ENCODE results near the gene PPP3CA.
A peak's percentile ranks its signal among the peaks of the same experiment; 100 is the strongest.
"Not testable (repeated sequence)": the region's sequence is repeated elsewhere in the genome, so short reads cannot be mapped to it uniquely, and the experiment has no call there.

The PPP3CA gene

DNA sequence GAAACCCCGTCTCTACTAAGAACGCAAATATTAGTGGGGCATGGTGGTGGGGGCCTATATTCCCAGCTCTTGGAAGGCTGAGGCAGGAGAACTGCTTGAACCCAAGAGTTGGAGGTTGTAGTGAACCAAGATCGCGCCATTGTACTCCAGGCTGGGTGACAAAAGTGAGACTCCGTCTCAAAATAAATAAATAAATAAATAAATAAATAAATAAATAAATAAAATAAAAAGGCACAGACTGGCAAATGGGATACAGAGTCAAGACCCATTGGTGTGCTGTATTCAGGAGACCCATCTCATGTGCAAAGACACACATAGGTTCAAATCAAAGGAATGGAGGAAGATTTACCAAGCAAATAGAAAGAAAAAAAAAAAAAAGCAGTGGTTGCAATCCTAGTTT lies 216.3 kb downstream of the PPP3CA start:
- DNase-seq, result not testable (repeated sequence)

DNA sequence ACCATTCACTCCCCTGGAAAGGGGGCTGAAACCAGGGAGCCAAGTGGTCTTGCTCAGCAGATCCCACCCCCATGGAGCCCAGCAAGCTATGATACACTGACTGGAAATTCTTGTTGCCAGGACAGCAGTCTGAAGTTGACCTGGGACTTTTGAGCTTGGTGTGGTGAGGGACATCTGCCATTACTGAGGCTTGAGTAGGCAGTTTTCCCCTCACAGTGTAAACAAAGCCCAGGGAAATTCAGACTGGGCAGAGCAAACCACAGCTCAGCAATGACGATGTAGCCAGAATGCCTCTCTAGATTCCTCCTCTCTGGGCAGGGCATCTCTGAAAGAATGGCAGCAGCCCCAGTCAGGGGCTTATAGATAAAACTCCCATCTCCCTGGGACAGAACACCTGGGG lies 218.4 kb downstream of the PPP3CA start:
- not testable (repeated sequence) for DNase-seq

DNA sequence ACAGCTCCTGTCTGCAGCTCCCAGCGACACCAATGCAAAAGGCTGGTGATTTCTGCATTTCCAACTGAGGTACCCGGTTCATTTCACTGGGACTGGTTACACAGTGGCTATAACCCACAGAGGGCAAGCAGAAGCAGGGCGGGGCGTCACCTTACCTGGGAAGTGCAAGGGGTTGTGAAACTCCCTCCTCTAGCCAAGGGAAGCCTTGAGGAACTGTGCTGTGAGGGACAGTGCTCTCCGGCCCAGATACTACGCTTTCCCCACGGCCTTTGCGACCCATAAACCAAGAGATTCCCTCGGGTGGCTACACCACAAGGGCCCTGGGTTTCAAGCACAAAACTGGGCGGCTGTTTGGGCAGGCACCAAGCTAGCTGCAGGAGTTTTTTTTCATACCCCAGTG lies 218.9 kb downstream of the PPP3CA start:
- no peak for DNase-seq

DNA sequence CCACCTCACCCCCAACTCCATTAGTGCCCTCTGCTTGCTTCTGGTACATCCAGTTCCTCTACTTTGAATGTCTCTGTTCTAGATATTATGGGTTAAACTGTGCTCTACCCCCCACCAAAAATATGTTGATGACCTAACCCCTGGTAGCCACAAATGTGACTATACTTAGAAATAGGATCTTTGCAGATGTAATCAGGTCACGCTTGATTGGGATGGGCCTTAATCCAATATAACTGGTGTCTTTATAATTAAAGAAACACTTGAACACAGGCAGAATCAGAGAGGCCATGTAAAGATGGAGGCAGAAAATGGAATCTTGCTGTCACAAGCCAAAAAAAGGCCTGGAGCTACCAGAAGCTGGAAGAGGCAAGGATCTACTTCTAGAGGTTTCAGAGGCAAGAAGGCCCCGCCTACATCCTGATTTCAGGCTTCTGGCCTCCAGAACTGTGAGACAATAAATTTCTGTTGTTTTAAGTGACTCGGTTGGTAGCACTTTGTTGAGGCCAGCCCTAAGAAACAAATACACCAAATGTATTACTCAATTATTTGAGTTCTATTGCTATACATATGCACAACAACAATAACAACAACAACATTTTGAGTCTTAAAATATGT lies 220.0 kb downstream of the PPP3CA start:
- no peak for DNase-seq

DNA sequence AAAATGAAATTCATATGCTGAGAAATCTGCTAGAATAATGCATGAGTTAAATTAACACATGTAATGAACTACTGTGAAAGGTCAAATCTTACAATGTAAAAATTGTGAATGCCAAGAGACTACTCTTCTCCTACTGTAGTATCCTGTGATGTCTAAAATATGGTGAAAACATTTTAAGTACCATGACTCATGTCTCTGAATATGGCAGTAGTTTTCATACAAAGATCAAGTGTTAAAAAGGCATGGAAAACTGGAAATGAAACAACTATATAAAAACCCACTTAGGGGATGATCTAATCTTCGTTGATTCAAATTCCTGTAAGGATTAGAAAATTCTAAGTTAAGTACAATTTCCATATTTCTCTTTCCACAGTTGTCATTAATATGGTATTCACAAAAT lies 221.3 kb downstream of the PPP3CA start:
- no peak for DNase-seq

DNA sequence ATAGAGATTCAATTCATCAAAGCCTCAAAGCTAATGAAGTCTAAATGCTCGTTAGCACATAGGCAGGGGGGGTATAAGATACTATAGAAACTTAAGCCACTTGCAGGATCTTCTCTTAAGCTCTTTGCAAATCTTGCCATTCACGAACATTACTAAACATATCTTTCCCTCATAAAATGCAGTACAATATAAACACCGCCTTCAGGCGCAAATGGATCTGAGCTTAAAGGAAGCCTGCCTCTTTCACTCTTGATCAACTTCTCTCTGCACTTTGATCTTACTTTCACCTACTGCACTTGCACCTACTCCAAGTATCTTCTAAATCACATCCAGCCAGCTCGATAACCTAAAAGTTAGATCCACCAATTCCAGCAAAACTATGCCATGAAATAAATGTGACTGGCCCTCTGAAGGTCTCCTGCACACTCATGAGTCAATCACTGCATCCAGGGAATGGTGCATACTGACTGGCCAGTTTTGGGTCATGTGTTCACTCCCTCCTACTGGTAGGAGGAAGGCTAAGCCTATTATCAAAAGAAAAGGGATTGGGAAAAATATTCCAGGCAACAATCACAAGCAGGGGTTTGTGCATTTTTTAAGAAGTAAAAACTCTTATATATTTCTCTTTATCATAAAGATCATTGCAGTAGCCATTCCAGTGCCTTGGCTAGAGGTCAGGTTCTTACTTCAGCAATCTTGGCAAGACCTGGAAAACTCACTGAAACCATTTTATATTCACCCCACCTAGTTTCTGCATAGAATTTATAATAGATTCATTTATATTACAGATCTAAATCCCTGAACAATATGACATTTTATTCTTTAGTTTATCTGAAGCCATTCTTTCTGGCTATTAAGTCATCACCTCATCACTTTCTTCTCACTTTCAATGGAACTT lies 222.0 kb downstream of the PPP3CA start:
- no peak for DNase-seq

DNA sequence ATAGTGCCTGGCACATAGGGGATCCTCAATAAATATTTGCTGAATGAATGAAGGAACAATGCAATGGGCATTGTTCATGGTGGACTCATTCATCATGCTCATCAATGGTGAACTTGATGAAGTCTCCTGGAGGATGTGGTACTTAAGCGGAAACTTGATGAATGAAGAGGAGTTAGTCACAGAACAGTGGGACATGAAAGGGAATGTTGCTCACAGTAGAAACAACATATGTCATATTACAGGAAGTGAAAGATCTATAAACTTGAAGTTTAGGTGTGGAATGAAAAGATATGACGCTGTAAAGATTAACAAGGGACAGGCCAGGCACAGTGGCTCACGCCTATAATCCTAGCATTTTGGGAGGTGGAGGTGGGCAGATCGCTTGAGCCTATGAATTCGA lies 224.1 kb downstream of the PPP3CA start:
- DNase-seq, result no peak

DNA sequence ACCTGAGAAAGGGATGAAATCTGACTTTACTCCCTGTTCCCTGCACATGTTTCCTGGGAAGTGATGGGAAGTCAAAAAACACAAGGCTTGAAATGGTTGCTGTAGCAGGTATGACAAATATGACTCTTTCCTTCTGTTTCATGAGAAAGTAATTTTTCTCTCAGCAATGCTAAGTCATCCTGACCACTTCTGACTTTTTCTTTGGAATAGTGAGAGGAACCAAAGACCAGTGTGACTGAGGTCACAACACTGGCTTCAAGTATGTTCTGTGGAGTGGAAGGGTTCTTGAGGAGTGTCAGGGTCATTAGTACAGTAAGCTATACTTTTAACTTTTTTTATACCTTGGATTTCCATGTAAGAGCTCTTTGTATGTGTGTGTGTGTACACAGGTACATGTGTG lies 225.3 kb downstream of the PPP3CA start:
- DNase-seq, result no peak

DNA sequence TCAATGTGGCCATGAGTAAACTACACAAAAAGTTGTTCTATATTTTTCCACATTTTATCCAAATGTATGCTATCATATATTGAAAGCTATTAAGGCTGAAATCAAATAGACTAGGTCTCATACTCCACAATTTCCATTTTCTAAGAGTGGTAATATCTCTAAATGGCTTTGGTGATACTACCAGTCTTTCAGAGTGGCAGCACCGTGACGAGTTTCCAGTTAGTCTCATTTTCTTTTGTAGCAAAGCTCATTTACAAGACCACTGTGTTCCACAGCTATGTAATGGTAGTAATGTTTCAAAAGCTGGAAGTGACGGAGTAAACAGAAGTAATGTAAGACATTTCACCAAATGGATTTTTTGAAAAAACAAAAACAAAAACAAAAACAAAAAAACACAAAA lies 228.2 kb downstream of the PPP3CA start:
- no peak for DNase-seq

DNA sequence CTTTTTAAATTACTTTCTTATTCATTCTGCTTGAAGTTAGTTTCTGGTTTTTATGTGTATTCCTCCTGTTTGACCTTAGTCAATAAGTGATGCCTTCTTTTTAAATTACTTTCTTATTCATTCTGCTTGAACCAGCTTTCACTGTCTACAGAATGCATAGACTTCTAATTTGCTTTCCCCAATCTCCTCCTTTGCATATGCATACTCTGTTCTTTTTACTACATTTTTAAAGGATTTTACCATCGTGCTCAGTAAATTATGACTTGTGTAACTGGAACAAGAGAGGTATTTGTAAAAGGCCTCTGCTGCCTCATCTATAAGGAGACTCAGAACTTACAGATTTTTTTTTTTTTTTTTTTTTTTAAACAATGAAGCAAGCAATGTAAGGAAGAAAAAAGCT lies 228.7 kb downstream of the PPP3CA start:
- DNase-seq, result no peak

DNA sequence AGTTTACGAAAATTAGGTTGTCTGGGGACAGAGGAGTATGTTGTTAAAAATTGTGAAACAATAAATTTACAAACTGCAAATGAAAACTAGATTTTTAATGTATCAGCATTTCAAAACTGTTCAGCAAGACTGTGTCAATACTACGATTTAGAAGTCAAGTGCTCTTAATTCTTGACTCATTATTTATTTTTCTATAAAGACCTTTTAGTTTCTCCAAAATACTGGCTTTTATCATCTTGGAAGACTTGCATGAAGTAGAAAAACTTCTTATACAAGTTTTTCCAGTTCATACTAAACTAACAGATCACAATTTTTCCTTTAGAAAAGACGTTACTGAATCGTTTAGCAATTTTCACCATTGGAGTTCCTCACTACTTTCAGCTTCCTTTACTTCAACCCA lies 231.4 kb downstream of the PPP3CA start:
- no peak for DNase-seq

DNA sequence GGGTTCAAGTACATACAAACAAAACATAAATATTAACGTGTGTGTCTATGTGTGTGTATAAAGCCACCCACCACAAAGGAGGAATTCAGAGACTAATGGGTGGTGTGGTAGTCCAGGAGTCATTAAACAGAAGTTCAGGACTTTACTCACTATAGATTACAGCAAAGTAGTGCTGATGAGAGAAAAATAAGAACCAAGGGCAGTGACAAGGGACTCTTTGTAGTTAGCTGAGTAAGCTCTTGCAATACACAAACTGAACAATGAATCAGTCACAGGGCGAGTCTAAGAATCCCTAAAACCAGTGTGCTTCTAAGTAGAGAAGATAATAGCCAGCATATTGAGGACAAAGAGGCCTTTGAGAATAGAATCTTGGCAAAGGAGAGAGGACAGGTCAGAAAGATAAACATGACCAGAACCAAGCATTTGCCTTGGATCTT lies 232.4 kb downstream of the PPP3CA start:
- no peak for DNase-seq

DNA sequence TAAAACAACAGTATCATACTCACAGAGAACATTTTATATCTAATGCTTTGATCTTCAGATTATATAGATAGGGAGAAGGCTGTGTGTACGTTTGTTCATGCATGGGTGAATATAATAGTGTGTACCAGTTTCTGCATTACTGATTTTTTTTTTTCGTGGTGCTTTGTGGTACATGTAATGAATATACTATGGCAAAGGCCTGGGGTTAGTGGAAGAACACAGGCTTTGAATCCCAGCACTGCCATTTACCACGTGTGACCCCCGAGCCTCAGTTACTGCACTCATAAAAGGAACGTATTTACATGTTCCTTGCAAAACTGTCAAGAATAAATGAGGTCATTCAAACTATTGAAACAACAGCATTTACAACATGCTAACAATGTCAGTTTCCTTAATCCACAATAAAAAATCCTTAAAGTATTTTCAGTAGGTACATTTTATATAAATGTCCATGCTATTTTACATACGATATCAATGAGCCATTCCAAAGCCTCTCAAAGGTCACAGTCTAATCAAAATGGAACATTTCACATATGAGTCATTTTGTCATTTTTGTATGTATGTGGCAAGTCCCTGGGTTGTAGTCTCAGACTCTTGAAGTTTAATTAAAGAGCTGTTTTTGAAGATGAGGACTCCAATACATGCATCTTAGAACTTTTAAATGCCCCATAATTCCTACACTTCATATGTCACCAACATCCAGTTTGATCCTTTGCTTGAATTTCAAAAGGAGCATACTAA lies 242.8 kb downstream of the PPP3CA start:
- DNase-seq, result no peak

DNA sequence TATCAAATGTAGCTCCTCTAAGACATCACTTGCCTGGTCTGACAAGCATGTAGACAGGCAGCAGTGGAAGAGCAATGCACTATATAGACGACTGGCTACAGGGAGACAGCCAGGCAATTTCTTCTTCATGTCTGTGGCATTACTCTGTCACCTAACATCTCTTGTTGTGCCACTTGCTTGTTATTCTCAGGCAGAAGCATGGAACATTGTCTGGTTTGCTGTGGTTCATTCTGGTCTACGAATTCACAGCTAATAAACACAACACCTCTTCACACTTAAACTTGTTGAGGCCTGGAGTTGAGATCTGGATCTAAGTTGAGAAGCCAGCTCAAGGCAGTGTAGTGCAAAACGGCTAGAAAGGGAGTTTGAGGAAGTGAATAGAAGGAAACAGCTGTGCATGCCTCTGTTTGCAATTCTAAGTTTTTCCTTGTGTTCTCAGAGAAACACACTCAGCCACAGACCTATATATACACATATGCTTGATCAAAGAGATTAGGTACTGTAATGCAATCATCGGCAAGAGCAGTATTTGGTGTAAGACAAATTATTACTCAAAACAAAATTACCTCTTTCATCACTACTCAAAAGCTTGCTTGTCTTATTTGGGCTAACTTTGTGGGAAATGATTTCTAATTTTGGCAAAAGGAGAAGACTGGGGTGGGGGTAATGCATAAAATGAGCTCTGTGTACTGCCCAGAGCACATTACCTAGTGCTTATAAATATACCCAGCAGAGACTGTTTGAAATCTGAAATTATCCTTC lies 243.8 kb downstream of the PPP3CA start:
- DNase-seq, result peak in 1 of 2 donors; percentile 17

DNA sequence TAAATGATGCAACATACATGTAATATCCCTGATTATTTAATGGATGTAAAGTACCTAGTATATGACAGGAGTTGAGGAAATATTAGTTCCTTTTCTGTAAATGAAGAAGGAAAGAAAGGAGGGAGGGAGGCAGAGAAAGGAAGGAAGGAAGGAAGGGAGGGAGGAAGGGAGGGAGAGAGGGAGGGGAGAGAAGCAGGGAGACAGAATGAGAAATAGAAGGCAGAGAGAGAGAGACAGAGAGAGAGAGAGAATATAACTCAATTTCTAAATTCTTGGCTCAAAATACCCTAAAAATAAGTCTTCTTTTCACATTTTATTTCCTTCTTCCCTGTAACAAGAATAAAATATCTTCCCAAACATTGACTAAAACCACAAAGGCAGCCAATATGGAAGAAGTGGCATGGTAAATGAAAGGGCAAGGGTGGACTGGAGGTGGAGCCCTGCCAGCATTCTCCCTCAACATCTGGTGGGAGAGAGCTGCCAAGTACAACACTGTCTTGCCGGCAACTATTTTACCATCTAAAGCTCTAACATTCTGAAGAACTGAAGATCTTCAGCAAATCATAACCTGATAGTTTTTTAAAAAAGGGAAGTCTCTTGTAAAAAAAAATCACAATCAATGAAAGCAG lies 245.1 kb downstream of the PPP3CA start:
- DNase-seq, result no peak

DNA sequence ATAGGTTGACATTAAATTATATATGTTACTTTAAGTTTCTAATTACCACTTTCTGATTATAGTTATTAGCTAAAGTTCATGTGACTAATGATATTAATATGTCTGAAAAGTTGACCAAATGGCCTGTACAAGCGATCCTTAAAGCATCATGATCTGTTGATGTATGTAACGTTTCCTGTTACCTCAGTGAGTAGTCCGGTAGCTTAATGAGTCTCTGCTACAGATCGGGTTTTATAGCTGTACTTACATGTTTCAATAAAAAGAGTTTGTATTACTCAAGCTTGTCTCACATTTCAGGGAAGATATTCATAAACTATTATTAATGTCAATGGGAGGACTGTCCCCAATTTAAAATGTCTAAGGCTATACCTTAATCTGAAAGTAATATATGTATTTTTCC lies 246.3 kb downstream of the PPP3CA start:
- DNase-seq, result no peak

DNA sequence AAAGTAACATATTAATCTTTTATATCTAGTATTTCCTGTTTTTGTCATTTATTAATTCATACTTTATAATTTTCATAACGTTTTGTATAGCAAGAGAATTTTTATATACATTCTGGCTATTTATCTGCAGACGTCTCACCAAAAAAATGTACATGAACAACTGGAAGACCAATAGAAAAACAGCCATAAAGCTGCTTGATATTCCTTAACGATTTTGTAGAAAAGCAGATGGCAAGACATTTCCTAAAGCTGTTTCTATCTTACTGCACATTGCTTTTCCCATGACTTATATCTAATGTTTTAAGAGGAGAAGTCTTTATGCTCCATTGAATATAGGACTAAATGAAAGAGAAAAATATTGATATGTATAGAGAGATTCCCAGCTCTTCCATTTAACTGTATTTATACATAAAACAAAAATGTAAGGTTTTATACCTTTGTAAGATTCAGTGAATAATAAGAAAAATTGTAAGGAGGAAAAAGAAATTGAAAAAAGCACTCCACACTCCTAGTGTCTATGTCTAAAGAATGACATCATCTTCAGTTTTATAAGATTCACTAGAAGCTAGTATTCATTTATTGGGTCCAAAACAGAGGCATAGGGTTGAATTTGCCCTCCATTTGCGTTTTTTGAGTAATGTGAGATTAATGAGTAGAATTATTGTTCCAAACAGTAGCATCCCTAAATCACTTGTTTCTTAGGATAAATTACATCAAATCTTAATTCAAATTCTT lies 248.5 kb downstream of the PPP3CA start:
- DNase-seq, result no peak

DNA sequence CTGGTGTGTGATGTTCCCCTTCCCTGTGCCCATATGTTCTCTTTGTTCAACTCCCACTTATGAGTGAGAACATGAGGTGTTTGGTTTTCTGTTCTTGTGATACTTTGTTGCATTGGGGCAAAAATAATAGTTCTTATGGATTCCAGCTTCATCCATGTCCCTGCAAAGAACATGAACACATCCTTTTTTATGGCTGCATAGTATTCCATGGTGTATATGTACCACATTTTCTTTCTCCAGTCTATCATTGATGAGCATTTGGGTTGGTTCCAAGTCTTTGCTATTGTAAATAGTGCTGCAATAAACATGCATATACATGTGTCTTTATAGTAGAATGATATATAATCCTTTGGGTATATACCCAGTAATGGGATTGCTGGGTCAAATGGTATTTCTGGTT lies 254.7 kb downstream of the PPP3CA start:
- not testable (repeated sequence) for DNase-seq

DNA sequence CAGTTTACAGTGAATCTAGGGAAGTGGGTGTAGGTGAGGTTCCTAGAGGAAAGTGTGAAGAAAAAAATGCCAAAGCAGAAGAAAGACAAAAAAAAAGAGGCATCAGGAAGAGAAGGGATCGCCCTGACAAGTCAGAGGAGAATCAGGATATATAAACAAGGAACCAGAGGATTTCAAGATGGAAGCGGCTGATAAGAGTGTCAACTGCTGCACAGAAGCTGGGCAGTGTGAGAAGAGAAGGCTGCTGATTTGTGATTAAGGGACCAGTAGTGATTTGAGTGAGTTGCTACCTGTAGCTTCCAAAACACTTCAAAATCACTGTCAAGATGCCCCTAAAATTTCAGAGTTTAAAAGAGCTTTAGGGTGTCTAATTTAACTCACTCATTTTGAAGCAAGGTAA lies 258.2 kb downstream of the PPP3CA start:
- DNase-seq, result no peak

DNA sequence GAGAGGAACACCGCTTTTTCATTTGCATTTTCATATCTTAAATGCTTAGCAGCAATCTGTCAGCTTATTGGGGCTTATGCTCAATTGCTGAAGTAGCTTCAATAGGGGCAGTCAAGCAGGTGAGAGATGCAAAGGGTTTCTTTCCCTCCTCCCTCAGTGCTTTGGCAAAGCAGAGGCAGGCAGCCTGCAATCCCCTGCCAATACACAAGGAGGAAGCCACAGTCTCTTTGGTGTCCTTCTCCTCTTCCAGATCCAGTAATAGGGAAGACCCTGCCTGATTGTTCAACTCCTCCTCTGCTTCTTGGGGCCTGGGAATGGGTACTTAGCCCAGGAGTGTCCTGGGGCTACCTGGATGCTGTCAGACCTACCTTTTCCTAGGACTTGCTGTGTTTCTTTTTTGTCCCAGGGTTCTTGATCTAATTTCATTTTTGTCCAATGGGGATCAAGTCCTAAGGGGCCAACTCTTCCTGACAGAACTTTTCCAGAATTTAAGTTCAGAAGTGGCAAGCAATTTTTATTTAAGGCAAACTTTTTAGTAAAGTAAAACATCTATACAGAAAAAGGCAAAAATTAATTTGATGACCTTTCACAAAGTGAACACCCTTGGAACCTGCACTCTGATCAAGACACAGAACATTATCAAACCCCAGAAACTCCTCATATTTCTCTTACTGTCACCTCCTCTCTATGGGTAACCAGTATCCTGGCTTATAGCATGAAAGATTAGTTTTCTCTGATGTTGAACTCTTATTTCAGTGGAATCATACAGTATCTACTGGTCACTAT lies 260.3 kb downstream of the PPP3CA start:
- no peak for DNase-seq

DNA sequence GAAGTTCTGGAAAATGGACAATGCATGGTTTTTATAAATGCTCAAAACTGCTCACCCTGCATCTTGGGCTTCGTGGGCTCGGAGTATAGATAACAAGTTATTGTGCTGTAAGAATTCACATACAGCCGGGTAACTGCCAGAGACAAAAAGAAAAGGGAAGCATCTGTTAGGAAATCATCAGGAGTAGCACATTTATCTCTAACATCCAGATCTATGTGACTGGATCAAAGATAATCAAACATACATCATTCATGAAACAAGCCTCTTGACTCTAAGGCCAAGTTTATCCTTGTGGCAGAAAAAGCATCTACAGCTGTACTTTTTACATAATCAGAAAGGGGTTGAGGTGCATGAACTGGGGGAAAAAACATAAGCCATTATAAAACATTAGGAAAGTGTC lies 264.2 kb downstream of the PPP3CA start:
- DNase-seq, result no peak
